ENCODE results near the gene CKS1B.

- TF ChIP-seq POLR2AphosphoS5 (IDR thresholded peaks at IDR 0.05) (no peak), POLR2A (IDR thresholded peaks at IDR 0.05) (no peak), CTCF (IDR thresholded peaks at IDR 0.05 in 8 of 11, conservative IDR thresholded peaks at IDR 0.05 in 3 of 11) (no peak)
These were observed 34.8 kb downstream of the CKS1B start for GRCh38 chr1:155009221-155009711.

Data from spleen (tissue), 7 donors.